Lower leg skin (tissue), 4 donors: ENCODE results near the gene TRAF3IP1. TPM values are rescaled to one million over a fixed set of nuclear protein-coding genes. Genes with fewer than 3 reads are reported as not detected.

Experiments
- DNase-seq, 2 donors: peaks; one replicate each; pipeline ENCODE4 v3.0.0-alpha.2; 2019; ENCODE audit warnings: low spot score in 2 of 2
- H3K4me3 ChIP-seq: fragments of 200-600 bp; sonication (generic); 2 replicates; pipeline ENCODE4 v1.5.1; 2017; ENCODE audit warnings: mild to moderate bottlenecking, low read depth; ENCODE audit not compliant: poor library complexity, severe bottlenecking
- POLR2A ChIP-seq, 2 donors: fragments of 450-650 bp; IDR thresholded peaks; one replicate each; pipeline ENCODE4 v1.6.1; 2016 to 2017; ENCODE audit warnings: antibody characterized with exemption in 2 of 2, mild to moderate bottlenecking in 1 of 2, moderate library complexity in 1 of 2
- WGBS, 2 donors: methylation state at CpG; one replicate each; pipeline ENCODE4 v1.1.5; 2018; 5-methylcytosine and 5-hydroxymethylcytosine counted together
- intact Hi-C: fragments of 100-400 bp; cut with DNase I; formaldehyde crosslinking; loops from one replicate; pipeline ENCODE4 v1.15.0; 2023; ENCODE audit warnings: low total_unique reads
- total RNA-seq, 4 donors: library from RNA; depleted of rRNA; stranded (reverse); fragments of >200 nt; gene quantifications; one replicate each; pipeline ENCODE4 v1.1.0, GENCODE V29; 2016
- TF ChIP-seq, protein P1 (sequence below), 3 donors: fragments of 450-650 bp; IDR thresholded peaks; one replicate each; pipeline ENCODE4 v1.5.1; 2016; ENCODE audit warnings: antibody characterized with exemption in 3 of 3, mild to moderate bottlenecking in 3 of 3, moderate library complexity in 2 of 3

The TRAF3IP1 gene
- total RNA-seq, 4 donors from 2014 or later = 4.3 to 8.7 (median 8.2) TPM

DNA sequence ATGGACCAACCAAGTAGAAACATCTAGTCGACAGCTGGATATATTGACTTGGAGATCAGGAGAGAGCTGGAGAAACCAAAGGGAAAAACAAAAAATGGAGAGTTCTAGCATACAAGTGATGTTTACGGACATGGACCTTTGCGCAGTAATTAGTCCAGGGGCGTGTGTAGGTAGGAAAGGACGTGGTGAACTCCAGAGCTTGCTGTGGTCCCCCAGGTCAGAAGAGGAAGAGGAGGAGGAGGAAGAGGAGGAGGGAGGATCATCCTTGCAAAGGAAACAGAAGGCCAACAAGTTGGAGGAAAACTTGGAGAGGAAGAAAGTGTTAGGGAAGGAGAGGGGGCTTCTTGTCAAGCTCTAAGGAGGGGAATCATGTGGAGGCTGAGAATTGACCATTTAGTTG, 17.5 kb downstream of the TRAF3IP1 start:
- no peak overlapping the region for H3K4me3 ChIP-seq
- peak in 1 of 2 donors; percentile 14 for DNase-seq
- WGBS, 2 donors = 90% methylated on average over 5 of the region's 5 CpGs
- no peak for TF ChIP-seq POLR2A (IDR thresholded peaks at IDR 0.05)
- TF ChIP-seq, protein P1, sequence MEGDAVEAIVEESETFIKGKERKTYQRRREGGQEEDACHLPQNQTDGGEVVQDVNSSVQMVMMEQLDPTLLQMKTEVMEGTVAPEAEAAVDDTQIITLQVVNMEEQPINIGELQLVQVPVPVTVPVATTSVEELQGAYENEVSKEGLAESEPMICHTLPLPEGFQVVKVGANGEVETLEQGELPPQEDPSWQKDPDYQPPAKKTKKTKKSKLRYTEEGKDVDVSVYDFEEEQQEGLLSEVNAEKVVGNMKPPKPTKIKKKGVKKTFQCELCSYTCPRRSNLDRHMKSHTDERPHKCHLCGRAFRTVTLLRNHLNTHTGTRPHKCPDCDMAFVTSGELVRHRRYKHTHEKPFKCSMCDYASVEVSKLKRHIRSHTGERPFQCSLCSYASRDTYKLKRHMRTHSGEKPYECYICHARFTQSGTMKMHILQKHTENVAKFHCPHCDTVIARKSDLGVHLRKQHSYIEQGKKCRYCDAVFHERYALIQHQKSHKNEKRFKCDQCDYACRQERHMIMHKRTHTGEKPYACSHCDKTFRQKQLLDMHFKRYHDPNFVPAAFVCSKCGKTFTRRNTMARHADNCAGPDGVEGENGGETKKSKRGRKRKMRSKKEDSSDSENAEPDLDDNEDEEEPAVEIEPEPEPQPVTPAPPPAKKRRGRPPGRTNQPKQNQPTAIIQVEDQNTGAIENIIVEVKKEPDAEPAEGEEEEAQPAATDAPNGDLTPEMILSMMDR (IDR thresholded peaks at IDR 0.05) = no peak
- intact Hi-C loops = no loop called here

DNA sequence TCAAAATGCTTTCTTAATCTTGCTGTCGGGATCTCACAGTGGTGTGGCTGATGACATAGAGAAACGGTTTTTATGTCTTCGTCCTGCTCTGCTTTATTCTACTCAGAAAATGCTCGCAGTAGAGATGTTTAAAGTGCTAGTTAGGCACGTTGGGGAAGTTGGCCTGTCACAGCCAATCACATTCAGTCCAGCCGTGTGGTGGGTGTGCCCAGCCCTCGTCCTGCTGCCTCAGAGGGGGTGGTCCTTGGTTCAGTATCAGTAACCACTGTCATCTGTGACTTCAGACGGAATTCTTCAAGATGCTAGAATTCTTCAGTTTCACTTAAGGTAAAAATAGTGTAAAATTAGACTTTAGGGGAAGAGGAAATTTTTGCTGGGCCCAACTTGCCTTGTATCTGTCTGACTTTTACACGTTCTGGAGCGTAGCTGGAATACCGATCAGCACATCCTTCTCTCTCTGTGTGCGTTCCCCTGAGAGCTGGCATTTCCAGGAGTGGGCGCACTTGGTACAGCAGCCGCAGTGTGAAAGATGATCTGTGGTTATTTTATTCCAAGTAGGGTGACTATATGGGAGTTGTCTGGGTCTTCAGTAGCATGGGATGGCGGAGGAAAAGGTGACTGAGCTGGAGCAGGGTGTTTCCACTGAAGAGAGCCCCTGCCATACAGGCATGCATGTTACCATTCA, 18.5 kb downstream of the TRAF3IP1 start:
- 86 to 87% methylated on average over 15 of the region's 15 CpGs for WGBS, 2 donors
- H3K4me3 ChIP-seq = no peak overlapping the region
- DNase-seq = peak in 1 of 2 donors; percentile 8
- intact Hi-C loops = no loop called here
- no peak for TF ChIP-seq POLR2A (IDR thresholded peaks at IDR 0.05)
- TF ChIP-seq, protein P1 (IDR thresholded peaks at IDR 0.05) = no peak

DNA sequence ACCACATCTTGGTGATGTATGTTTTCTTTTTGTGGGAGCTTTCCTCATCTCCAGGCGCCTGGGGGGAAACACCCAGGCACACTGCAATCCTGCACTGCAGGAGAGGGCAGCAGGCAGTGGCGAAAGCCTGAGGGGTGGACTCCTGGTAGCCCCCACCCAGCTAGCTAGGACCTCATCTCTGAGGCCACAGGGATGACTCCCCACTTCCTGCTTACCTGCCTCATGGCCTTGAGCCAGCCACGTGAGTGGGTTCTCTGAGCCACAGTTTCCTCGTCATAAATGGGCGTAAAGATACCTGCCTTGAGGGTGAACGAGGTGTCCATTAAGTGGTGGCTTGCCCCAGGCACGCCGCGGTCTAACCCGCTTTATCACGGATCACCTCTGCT, 19.1 kb downstream of the TRAF3IP1 start:
- no peak for TF ChIP-seq POLR2A (IDR thresholded peaks at IDR 0.05)
- TF ChIP-seq, protein P1 (IDR thresholded peaks at IDR 0.05) = no peak
- DNase-seq = peak in 1 of 2 donors; percentile 68
- WGBS, 2 donors = 84 to 90% methylated on average over 11 of the region's 11 CpGs
- H3K4me3 ChIP-seq = no peak overlapping the region
- intact Hi-C loops = no loop called here

DNA sequence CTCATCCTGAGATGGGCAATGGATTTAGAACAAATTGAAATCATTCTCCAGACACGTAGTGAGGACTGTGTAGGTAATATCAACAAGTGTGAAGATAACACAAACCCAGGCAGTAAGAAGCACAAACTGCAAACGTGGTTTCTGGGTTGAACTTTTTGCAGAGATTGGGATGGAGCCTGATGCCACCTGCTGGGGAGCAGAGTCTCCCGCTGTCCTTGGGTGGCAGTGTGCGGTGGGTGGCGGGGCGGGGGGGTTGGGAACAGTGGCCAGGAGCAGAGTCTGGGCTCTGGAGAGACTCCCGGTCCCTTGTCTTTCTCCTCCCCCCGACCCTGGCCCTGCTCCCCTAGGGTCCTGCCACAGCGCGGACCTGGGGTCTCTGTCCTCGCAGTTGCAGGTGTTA, 19.5 kb downstream of the TRAF3IP1 start:
- no peak for TF ChIP-seq POLR2A (IDR thresholded peaks at IDR 0.05)
- TF ChIP-seq, protein P1 (IDR thresholded peaks at IDR 0.05) = no peak
- intact Hi-C loops = no loop called here
- WGBS, 2 donors = 80 to 87% methylated on average over 11 of the region's 11 CpGs

DNA sequence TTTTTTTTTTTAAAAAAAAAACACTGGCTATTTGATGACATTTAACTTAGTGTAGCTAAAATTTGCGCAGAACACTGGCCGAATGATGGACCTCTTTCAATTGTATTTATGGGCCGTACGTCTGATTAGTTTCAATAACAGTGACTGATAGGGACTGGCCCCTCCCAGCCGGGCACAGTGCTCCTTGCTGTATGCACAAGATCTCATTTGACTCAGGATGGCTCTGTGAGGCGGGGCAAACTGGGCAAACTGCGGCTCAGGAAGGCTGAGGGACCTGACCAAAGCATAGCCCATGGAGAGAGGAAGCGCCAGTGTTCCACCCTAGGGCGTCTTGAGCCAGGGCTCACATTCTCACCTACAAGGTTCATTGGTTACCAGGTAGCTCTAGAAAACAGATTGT, 21.2 kb downstream of the TRAF3IP1 start:
- H3K4me3 ChIP-seq = no peak overlapping the region
- no peak for DNase-seq
- intact Hi-C loops = no loop called here
- TF ChIP-seq, protein P1 (IDR thresholded peaks at IDR 0.05) = no peak
- TF ChIP-seq POLR2A (IDR thresholded peaks at IDR 0.05) = no peak
- WGBS, 2 donors = 93 to 96% methylated on average over 9 of the region's 9 CpGs

More for the DNA sequence above, 19.5 kb downstream of the TRAF3IP1 start:
- DNase-seq = no peak
- no peak overlapping the region for H3K4me3 ChIP-seq

DNA sequence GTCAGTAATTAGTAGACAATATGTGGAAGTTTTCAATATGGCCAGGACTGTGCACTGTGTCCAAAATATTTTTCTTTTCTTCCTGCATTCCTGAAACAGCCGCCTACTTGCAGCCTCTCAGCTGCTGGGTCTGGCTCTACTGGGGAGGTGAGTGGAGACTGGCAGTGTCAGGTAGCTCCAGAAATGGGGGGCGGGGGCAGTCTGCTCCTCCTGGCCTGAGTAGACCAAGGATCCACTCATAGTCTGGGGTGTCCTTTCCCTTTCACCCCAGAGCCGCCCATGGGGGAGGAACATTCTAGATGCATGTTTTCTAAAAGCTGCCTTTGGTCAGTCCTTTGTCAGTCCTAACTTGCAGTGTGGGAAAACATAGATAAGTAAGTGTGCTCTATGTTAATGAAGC, 23.7 kb downstream of the TRAF3IP1 start:
- no peak overlapping the region for H3K4me3 ChIP-seq
- TF ChIP-seq, protein P1 (IDR thresholded peaks at IDR 0.05) = no peak
- no peak for TF ChIP-seq POLR2A (IDR thresholded peaks at IDR 0.05)
- intact Hi-C loops = no loop called here
- whole genome bisulfite sequencing, 2 donors = 89 to 96% methylated on average over 3 of the region's 3 CpGs
- DNase-seq = no peak
